ENCODE results near the gene RPS10.
"Not testable (repeated sequence)": the region's sequence is repeated elsewhere in the genome, so short reads cannot be mapped to it uniquely, and the experiment has no call there.

The RPS10 gene

DNA sequence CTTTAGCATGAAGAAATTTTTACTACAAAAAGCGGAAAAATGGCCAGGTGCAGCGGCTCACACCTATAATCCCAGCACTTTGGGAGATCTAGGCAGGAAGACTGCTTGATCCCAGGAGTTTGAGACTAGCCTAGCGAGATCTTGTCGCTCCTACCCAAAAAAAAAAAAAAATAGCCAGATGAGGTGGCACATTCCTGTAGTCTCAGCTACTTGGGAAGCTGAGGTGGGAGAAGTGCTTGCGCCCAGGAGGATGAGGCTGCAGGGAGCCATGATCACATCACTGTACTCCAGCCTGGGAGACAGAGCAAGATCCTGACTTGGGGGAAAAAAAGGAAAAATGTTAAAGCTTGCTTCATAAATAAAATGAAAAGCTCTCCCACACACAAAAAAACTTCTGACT is 47.9 kb downstream of the RPS10 start:
- DNase-seq (ENCODE audit: low spot score), result no peak
- H3K23ac ChIP-seq (ENCODE audit: low read depth, low read length, poor library complexity), result no peak overlapping the region
- H3K9ac ChIP-seq (ENCODE audit: low read depth, low read length, poor library complexity), result no peak overlapping the region
- H3K36me3 ChIP-seq (replicated peaks in 1 of 2; ENCODE audit: control insufficient read depth in 2 of 2, insufficient read depth in 2 of 2, low read length in 2 of 2), result peaks cover 0 to 31% of the 10 kb centered on the region in 2 donors
- H3K79me1 ChIP-seq (ENCODE audit: low read depth, low read length), result peaks cover 2% of the 10 kb centered on the region
- no peak overlapping the region for H2AK5ac ChIP-seq (ENCODE audit: low read depth, low read length)
- H3K18ac ChIP-seq (ENCODE audit: low read length), result no peak overlapping the region
- no peak overlapping the region for H3K4me2 ChIP-seq (ENCODE audit: insufficient read depth, low read length, poor library complexity, severe bottlenecking)
- no peak overlapping the region for H4K91ac ChIP-seq (ENCODE audit: low read depth, low read length, poor library complexity)
- no peaks in the 10 kb centered on the region for H3K9me3 ChIP-seq (replicated peaks in 1 of 2; ENCODE audit: control insufficient read depth in 2 of 2, insufficient read depth in 1 of 2, low read depth in 1 of 2, low read length in 2 of 2)
- no peak overlapping the region for H3K27ac ChIP-seq (replicated peaks; ENCODE audit: low read length)
- H2BK15ac ChIP-seq (ENCODE audit: low read length), result no peak overlapping the region
- no peak overlapping the region for H2BK120ac ChIP-seq (ENCODE audit: low read depth, low read length)
- no peak overlapping the region for H3K4ac ChIP-seq (ENCODE audit: low read length)
- no peak overlapping the region for H2BK5ac ChIP-seq (ENCODE audit: low read length)
- no peak overlapping the region for H3K14ac ChIP-seq (ENCODE audit: low read length)
- no peak overlapping the region for H2BK12ac ChIP-seq (ENCODE audit: low read length)
- H3K4me3 ChIP-seq (ENCODE audit: low read length in 2 of 2), result no peak overlapping the region
- no peaks in the 10 kb centered on the region for H3K4me1 ChIP-seq (ENCODE audit: control insufficient read depth in 2 of 2, insufficient read depth in 1 of 2, low read depth in 1 of 2, low read length in 2 of 2)
- no peak overlapping the region for H2AFZ ChIP-seq (ENCODE audit: low read length)
- H4K8ac ChIP-seq (ENCODE audit: low read depth, low read length), result no peak overlapping the region
- no peaks in the 10 kb centered on the region for H3K27me3 ChIP-seq (ENCODE audit: control insufficient read depth in 3 of 3, insufficient read depth in 3 of 3, low read depth in 1 of 3, low read length in 3 of 3)
- no CpG with 5 or more reads among the region's 5 CpGs for WGBS, 2 donors (ENCODE audit: extremely low coverage in 2 of 2, insufficient read length in 2 of 2, insufficient replicate concordance in 1 of 2)

DNA sequence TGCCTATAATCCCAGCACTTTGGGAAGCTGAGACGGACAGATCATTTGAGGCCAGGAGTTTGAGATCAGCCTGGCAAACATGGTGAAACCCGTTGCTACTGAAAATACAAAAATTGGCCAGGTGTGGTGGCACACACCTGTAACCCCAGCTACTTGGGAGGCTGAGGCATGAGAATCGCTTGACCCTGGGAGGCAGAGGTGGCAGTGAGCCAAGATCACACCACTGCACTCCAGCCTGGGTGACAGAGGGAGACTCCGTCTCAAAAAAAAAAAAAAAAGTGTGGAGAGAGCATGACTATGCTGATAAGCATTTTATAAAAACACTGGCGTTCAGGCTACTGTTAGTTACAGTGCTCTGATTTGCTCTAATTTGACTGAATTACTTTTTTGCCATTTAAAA is 48.3 kb downstream of the RPS10 start:
- not testable (repeated sequence) for H3K18ac ChIP-seq (ENCODE audit: low read length); H3K4me2 ChIP-seq (ENCODE audit: insufficient read depth, low read length, poor library complexity, severe bottlenecking); H3K79me1 ChIP-seq (ENCODE audit: low read depth, low read length); H3K4ac ChIP-seq (ENCODE audit: low read length); H3K27ac ChIP-seq (replicated peaks; ENCODE audit: low read length); H4K8ac ChIP-seq (ENCODE audit: low read depth, low read length); H2AK5ac ChIP-seq (ENCODE audit: low read depth, low read length); DNase-seq (ENCODE audit: low spot score); H3K9me3 ChIP-seq (replicated peaks in 1 of 2; ENCODE audit: control insufficient read depth in 2 of 2, insufficient read depth in 1 of 2, low read depth in 1 of 2, low read length in 2 of 2); H4K91ac ChIP-seq (ENCODE audit: low read depth, low read length, poor library complexity); H3K4me3 ChIP-seq (ENCODE audit: low read length in 2 of 2); H2BK5ac ChIP-seq (ENCODE audit: low read length); H2BK120ac ChIP-seq (ENCODE audit: low read depth, low read length); H3K4me1 ChIP-seq (ENCODE audit: control insufficient read depth in 2 of 2, insufficient read depth in 1 of 2, low read depth in 1 of 2, low read length in 2 of 2); H3K23ac ChIP-seq (ENCODE audit: low read depth, low read length, poor library complexity); H2BK15ac ChIP-seq (ENCODE audit: low read length); H3K9ac ChIP-seq (ENCODE audit: low read depth, low read length, poor library complexity); H3K27me3 ChIP-seq (ENCODE audit: control insufficient read depth in 3 of 3, insufficient read depth in 3 of 3, low read depth in 1 of 3, low read length in 3 of 3); H3K14ac ChIP-seq (ENCODE audit: low read length); H2BK12ac ChIP-seq (ENCODE audit: low read length); H2AFZ ChIP-seq (ENCODE audit: low read length)
- WGBS, 2 donors (ENCODE audit: extremely low coverage in 2 of 2, insufficient read length in 2 of 2, insufficient replicate concordance in 1 of 2), result no CpG with 5 or more reads among the region's 5 CpGs
- peaks cover 0 to 31% of the 10 kb centered on the region in 2 donors for H3K36me3 ChIP-seq (replicated peaks in 1 of 2; ENCODE audit: control insufficient read depth in 2 of 2, insufficient read depth in 2 of 2, low read length in 2 of 2)

DNA sequence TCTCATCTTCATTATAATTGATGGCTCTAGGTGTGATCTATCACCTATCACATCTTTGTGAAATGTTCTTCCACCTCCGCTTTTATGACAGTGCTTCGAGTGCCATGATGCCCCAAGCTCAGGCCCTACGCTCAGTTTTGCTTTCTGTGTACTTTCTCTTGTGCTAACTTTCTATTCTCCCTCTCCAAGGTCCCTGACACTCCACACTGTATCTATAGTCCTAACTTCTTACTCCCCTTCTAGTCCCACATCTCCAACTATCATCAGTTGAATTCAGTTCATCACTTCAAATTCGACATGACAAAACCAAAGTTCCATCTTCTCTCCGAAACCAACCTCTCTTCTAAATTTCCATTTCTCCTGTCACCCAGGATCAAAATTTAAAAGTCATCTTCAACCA is 50.0 kb downstream of the RPS10 start:
- 100% methylated on average over 1 to 2 of the region's 5 CpGs for WGBS, 2 donors (ENCODE audit: extremely low coverage in 2 of 2, insufficient read length in 2 of 2, insufficient replicate concordance in 1 of 2)
- no peak overlapping the region for H3K9ac ChIP-seq (ENCODE audit: low read depth, low read length, poor library complexity)
- H3K4me3 ChIP-seq (ENCODE audit: low read length in 2 of 2), result no peak overlapping the region

DNA sequence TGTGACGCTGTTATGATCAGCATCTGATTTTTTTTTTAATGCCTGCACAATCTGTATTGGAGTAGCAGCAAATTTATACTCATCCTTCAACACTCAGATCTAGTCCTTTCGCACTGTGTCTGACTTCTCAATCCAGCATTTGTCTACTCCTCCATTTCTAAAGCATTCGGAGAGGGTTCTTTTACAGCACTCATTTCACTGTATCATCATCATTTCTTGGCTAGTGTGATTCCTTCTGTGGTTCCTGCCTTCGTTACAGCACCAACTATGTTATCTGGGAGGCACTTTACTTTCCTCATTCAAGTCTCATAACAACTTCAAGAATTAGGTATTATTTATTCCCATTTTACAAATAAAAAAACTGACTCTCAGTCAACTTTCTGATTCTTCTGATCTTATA is 51.4 kb downstream of the RPS10 start:
- Histone ChIP-seq H4K91ac (ENCODE audit: low read depth, low read length, poor library complexity) (no peak overlapping the region), H2BK120ac (ENCODE audit: low read depth, low read length) (no peak overlapping the region), H3K36me3 (replicated peaks in 1 of 2; ENCODE audit: control insufficient read depth in 2 of 2, insufficient read depth in 2 of 2, low read length in 2 of 2) (peaks cover 0 to 25% of the 10 kb centered on the region in 2 donors), H3K4me1 (ENCODE audit: control insufficient read depth in 2 of 2, insufficient read depth in 1 of 2, low read depth in 1 of 2, low read length in 2 of 2) (no peaks in the 10 kb centered on the region), H3K9ac (ENCODE audit: low read depth, low read length, poor library complexity) (no peak overlapping the region), H2BK15ac (ENCODE audit: low read length) (no peak overlapping the region), H3K23ac (ENCODE audit: low read depth, low read length, poor library complexity) (no peak overlapping the region), H3K18ac (ENCODE audit: low read length) (no peak overlapping the region), H2AK5ac (ENCODE audit: low read depth, low read length) (no peak overlapping the region), H3K27me3 (ENCODE audit: control insufficient read depth in 3 of 3, insufficient read depth in 3 of 3, low read depth in 1 of 3, low read length in 3 of 3) (no peaks in the 10 kb centered on the region), H3K27ac (replicated peaks; ENCODE audit: low read length) (no peak overlapping the region), H4K8ac (ENCODE audit: low read depth, low read length) (no peak overlapping the region), H3K4me3 (ENCODE audit: low read length in 2 of 2) (no peak overlapping the region), H3K14ac (ENCODE audit: low read length) (no peak overlapping the region), H3K4me2 (ENCODE audit: insufficient read depth, low read length, poor library complexity, severe bottlenecking) (no peak overlapping the region), H3K79me1 (ENCODE audit: low read depth, low read length) (peaks cover 2% of the 10 kb centered on the region), H3K4ac (ENCODE audit: low read length) (no peak overlapping the region), H2BK12ac (ENCODE audit: low read length) (no peak overlapping the region), H3K9me3 (replicated peaks in 1 of 2; ENCODE audit: control insufficient read depth in 2 of 2, insufficient read depth in 1 of 2, low read depth in 1 of 2, low read length in 2 of 2) (no peaks in the 10 kb centered on the region), H2BK5ac (ENCODE audit: low read length) (no peak overlapping the region), H2AFZ (ENCODE audit: low read length) (no peak overlapping the region)
- DNase-seq (ENCODE audit: low spot score), result no peak
- no CpG with 5 or more reads among the region's 4 CpGs for WGBS, 2 donors (ENCODE audit: extremely low coverage in 2 of 2, insufficient read length in 2 of 2, insufficient replicate concordance in 1 of 2)

More for the DNA sequence above, 50.0 kb downstream of the RPS10 start:
- H3K23ac ChIP-seq (ENCODE audit: low read depth, low read length, poor library complexity), result no peak overlapping the region
- no peak overlapping the region for H4K91ac ChIP-seq (ENCODE audit: low read depth, low read length, poor library complexity)
- no peak overlapping the region for H4K8ac ChIP-seq (ENCODE audit: low read depth, low read length)
- H3K79me1 ChIP-seq (ENCODE audit: low read depth, low read length), result peaks cover 2% of the 10 kb centered on the region
- no peak overlapping the region for H2BK15ac ChIP-seq (ENCODE audit: low read length)
- no peak overlapping the region for H3K18ac ChIP-seq (ENCODE audit: low read length)
- no peaks in the 10 kb centered on the region for H3K4me1 ChIP-seq (ENCODE audit: control insufficient read depth in 2 of 2, insufficient read depth in 1 of 2, low read depth in 1 of 2, low read length in 2 of 2)
- H3K4me2 ChIP-seq (ENCODE audit: insufficient read depth, low read length, poor library complexity, severe bottlenecking), result no peak overlapping the region
- H3K14ac ChIP-seq (ENCODE audit: low read length), result no peak overlapping the region
- no peak overlapping the region for H2BK120ac ChIP-seq (ENCODE audit: low read depth, low read length)
- H3K9me3 ChIP-seq (replicated peaks in 1 of 2; ENCODE audit: control insufficient read depth in 2 of 2, insufficient read depth in 1 of 2, low read depth in 1 of 2, low read length in 2 of 2), result no peaks in the 10 kb centered on the region
- H2BK12ac ChIP-seq (ENCODE audit: low read length), result no peak overlapping the region
- H3K27me3 ChIP-seq (ENCODE audit: control insufficient read depth in 3 of 3, insufficient read depth in 3 of 3, low read depth in 1 of 3, low read length in 3 of 3), result no peaks in the 10 kb centered on the region
- H2AFZ ChIP-seq (ENCODE audit: low read length), result no peak overlapping the region
- no peak overlapping the region for H3K4ac ChIP-seq (ENCODE audit: low read length)
- DNase-seq (ENCODE audit: low spot score), result no peak
- no peak overlapping the region for H2AK5ac ChIP-seq (ENCODE audit: low read depth, low read length)
- H3K36me3 ChIP-seq (replicated peaks in 1 of 2; ENCODE audit: control insufficient read depth in 2 of 2, insufficient read depth in 2 of 2, low read length in 2 of 2), result peaks cover 0 to 23% of the 10 kb centered on the region in 2 donors
- no peak overlapping the region for H2BK5ac ChIP-seq (ENCODE audit: low read length)
- H3K27ac ChIP-seq (replicated peaks; ENCODE audit: low read length), result no peak overlapping the region

Data from neuronal stem cell (in vitro differentiated cells).